DND-41 (cell line): ENCODE measurements around the gene IFIT5.

ENCODE experiments used
- ATAC-seq: fragments of 200-7000 bp; cut with Tn5 transposase; 3 replicates; pipeline ENCODE4 v1.9.1; 2021; ENCODE audit warnings: low read depth; ENCODE audit not compliant: insufficient read depth
- DNase-seq: peaks from one replicate; pipeline ENCODE4 v3.0.0-alpha.2; 2020
- H2AFZ ChIP-seq: 2 replicates; pipeline ENCODE4 v1.6.0; 2012; ENCODE audit warnings: low read depth, low read length
- H3K27ac ChIP-seq: 2 replicates; pipeline ENCODE4 v1.5.1; 2012; ENCODE audit warnings: low read length, inconsistent platforms
- H3K27me3 ChIP-seq: fragments of 200-600 bp; sonication (generic); 2 replicates; pipeline ENCODE4 v1.6.0; 2012; ENCODE audit warnings: low read length, mild to moderate bottlenecking, inconsistent platforms; ENCODE audit not compliant: insufficient read depth, poor library complexity
- H3K36me3 ChIP-seq: 2 replicates; pipeline ENCODE4 v1.5.1; 2012; ENCODE audit warnings: low read length, inconsistent platforms; ENCODE audit not compliant: insufficient read depth
- H3K4me1 ChIP-seq: 2 replicates; pipeline ENCODE4 v1.5.1; 2012; ENCODE audit warnings: mild to moderate bottlenecking, low read length; ENCODE audit not compliant: insufficient read depth
- H3K4me2 ChIP-seq: 2 replicates; pipeline ENCODE4 v1.6.0; 2012; ENCODE audit warnings: mild to moderate bottlenecking, moderate library complexity, low read length, inconsistent platforms; ENCODE audit not compliant: insufficient read depth
- H3K4me3 ChIP-seq, 2 experiments: fragments of 200-600 bp in 1 of 2; shearing (Covaris generic) in 1 of 2; 2 replicates each; pipeline ENCODE4 v1.5.1; 2012 to 2016; ENCODE audit warnings: inconsistent platforms in 2 of 2, low read length in 2 of 2, mild to moderate bottlenecking in 2 of 2, low read depth in 1 of 2, moderate library complexity in 1 of 2
- H3K79me2 ChIP-seq: 2 replicates; pipeline ENCODE4 v1.6.0; 2012; ENCODE audit warnings: low read length, inconsistent platforms; ENCODE audit not compliant: insufficient read depth
- H3K9ac ChIP-seq: 2 replicates; pipeline ENCODE4 v1.6.0; 2012; ENCODE audit warnings: low read depth, mild to moderate bottlenecking, inconsistent platforms, low read length, moderate library complexity
- H3K9me3 ChIP-seq: 2 replicates; pipeline ENCODE4 v1.5.1; 2012; ENCODE audit warnings: low read length, moderate library complexity, mild to moderate bottlenecking, inconsistent platforms; ENCODE audit not compliant: insufficient read depth, severe bottlenecking
- H4K20me1 ChIP-seq: 2 replicates; pipeline ENCODE4 v1.6.0; 2012; ENCODE audit warnings: low read length; ENCODE audit not compliant: insufficient read depth
- CTCF ChIP-seq: IDR thresholded peaks from 2 replicates; pipeline ENCODE4 v1.5.1; 2012; ENCODE audit warnings: borderline replicate concordance, low read length, moderate library complexity, mild to moderate bottlenecking; ENCODE audit not compliant: poor library complexity, severe bottlenecking; ENCODE audit errors: extremely low read depth
- EZH2 ChIP-seq: IDR thresholded peaks from 3 replicates; pipeline ENCODE4 v1.6.1; 2012; ENCODE audit warnings: borderline replicate concordance, low read depth, mild to moderate bottlenecking, moderate library complexity, low read length, inconsistent platforms; ENCODE audit not compliant: severe bottlenecking

The IFIT5 gene

GRCh38 chr10:89454561-89455347, 40.4 kb downstream of the IFIT5 start:
- no peaks in the 10 kb centered on the region for H3K36me3 ChIP-seq
- no peak for ATAC-seq
- H3K79me2 ChIP-seq: no peaks in the 10 kb centered on the region
- H3K27ac ChIP-seq: no peak overlapping the region
- H3K9ac ChIP-seq: no peak overlapping the region
- no peaks in the 10 kb centered on the region for H3K4me1 ChIP-seq
- TF ChIP-seq EZH2 (no peak), CTCF (no peak)
- no peak overlapping the region for H2AFZ ChIP-seq
- H3K9me3 ChIP-seq: no peaks in the 10 kb centered on the region
- H3K4me3 ChIP-seq: no peak overlapping the region
- no peak overlapping the region for H3K4me2 ChIP-seq
- DNase-seq: no peak
- H4K20me1 ChIP-seq: no peaks in the 10 kb centered on the region
- peaks cover 9% of the 10 kb centered on the region for H3K27me3 ChIP-seq

- H4K20me1 ChIP-seq: no peaks in the 10 kb centered on the region
- peaks cover 9% of the 10 kb centered on the region for H3K27me3 ChIP-seq
- H3K9ac ChIP-seq: no peak overlapping the region
- H3K36me3 ChIP-seq: no peaks in the 10 kb centered on the region
- H3K4me2 ChIP-seq: no peak overlapping the region
- H3K4me3 ChIP-seq: no peak overlapping the region
- no peak for DNase-seq
- H3K4me1 ChIP-seq: no peaks in the 10 kb centered on the region
- no peak overlapping the region for H3K27ac ChIP-seq
- TF ChIP-seq CTCF (no peak), EZH2 (no peak)
- no peaks in the 10 kb centered on the region for H3K79me2 ChIP-seq
- no peak for ATAC-seq
- H2AFZ ChIP-seq: no peak overlapping the region
- H3K9me3 ChIP-seq: no peaks in the 10 kb centered on the region
These were observed 43.9 kb downstream of the IFIT5 start for GRCh38 chr10:89458291-89458690.

- Histone ChIP-seq H3K36me3 (no peaks in the 10 kb centered on the region), H3K27ac (no peak overlapping the region), H3K4me3 (no peak overlapping the region), H4K20me1 (no peaks in the 10 kb centered on the region), H3K27me3 (peaks cover 11% of the 10 kb centered on the region), H3K9me3 (no peaks in the 10 kb centered on the region), H3K4me1 (no peaks in the 10 kb centered on the region), H3K79me2 (no peaks in the 10 kb centered on the region), H2AFZ (no peak overlapping the region), H3K4me2 (no peak overlapping the region), H3K9ac (no peak overlapping the region)
- DNase-seq: no peak
- no peak for TF ChIP-seq CTCF
- ATAC-seq: no peak
These were observed 44.4 kb downstream of the IFIT5 start for GRCh38 chr10:89458784-89459183.
